A549 (cell line): ENCODE data around the gene CHST11. TPM values are rescaled to one million over a fixed set of nuclear protein-coding genes. Genes with fewer than 3 reads are reported as not detected.

Experiments
- ATAC-seq, 2 experiments: fragments of 200-7000 bp in 1 of 2; fragments of >200 bp in 1 of 2; cut with Nextera tagmentation in 1 of 2; cut with Tn5 transposase in 1 of 2; 3 replicates each; pipeline versions ENCODE4 v1.8.0 to v1.9.1; 2018 to 2020; ENCODE audit warnings: mild to moderate bottlenecking in 1 of 2, moderate library complexity in 1 of 2
- CTCF ChIA-PET: fragments of 300-600 bp; sonication (Branson Sonifier 250); formaldehyde crosslinking; extraction: SDS; loops from one replicate; lab custom pipeline; 2021; ENCODE audit warnings: antibody characterized with exemption, inconsistent platforms; lab: Yijun Ruan, JAX
- POLR2A ChIA-PET: fragments of 350-600 bp; formaldehyde crosslinking; extraction: SDS; loops from one replicate; lab custom pipeline; 2021; ENCODE audit warnings: antibody characterized with exemption, inconsistent platforms; lab: Yijun Ruan, JAX
- DNase-seq, 2 experiments: peaks; one replicate each; pipeline versions ENCODE4 v3.0.0 to v3.0.0-alpha.2; 2011 to 2016; ENCODE audit warnings: low read depth in 1 of 2, low spot score in 1 of 2
- FAIRE-seq: peaks from 2 replicates; lab custom pipeline; 2011; peaks lifted over from hg19 to GRCh38; lab: Jason Lieb, UNC
- H3K27ac ChIP-seq, 2 experiments: fragments of >200 bp; sonication (Bioruptor Twin); formaldehyde crosslinking; 3 replicates each; pipeline ENCODE4 v1.5.1; 2016 to 2017
- H3K4me1 ChIP-seq: fragments of >200 bp; sonication (Bioruptor Twin); formaldehyde crosslinking; 3 replicates; pipeline ENCODE4 v1.6.1; 2016
- H3K4me2 ChIP-seq: fragments of >200 bp; sonication (Bioruptor Twin); formaldehyde crosslinking; 3 replicates; pipeline ENCODE4 v1.6.1; 2016
- H3K4me3 ChIP-seq: fragments of >200 bp; sonication (Bioruptor Twin); formaldehyde crosslinking; 3 replicates; pipeline ENCODE4 v1.5.1; 2016
- H3K9me3 ChIP-seq: fragments of >200 bp; sonication (Bioruptor Twin); formaldehyde crosslinking; 3 replicates; pipeline ENCODE4 v1.6.1; 2016
- ATOH8 ChIP-seq: fragments of 250-450 bp; sonication (Bioruptor Pico); IDR thresholded peaks from 2 replicates; pipeline ENCODE4 v1.5.0; 2020; ENCODE audit warnings: low read depth, mild to moderate bottlenecking, moderate library complexity
- BCL3 ChIP-seq: fragments of >200 bp; sonication (Bioruptor Twin); formaldehyde crosslinking; IDR thresholded peaks from 3 replicates; pipeline ENCODE4 v1.6.1; 2016
- CBX2 ChIP-seq: fragments of 200-600 bp; sonication (generic); IDR thresholded peaks from 2 replicates; pipeline ENCODE4 v1.6.1; 2016; ENCODE audit warnings: low read depth, mild to moderate bottlenecking, borderline replicate concordance
- CEBPB ChIP-seq, 2 experiments: fragments of >200 bp in 1 of 2; sonication (Bioruptor Twin) in 1 of 2; formaldehyde crosslinking in 1 of 2; IDR thresholded peaks; 2 replicates each; pipeline ENCODE4 v1.6.1; 2012 to 2016
- CHD2 ChIP-seq: fragments of 150-350 bp; IDR thresholded peaks from 2 replicates; pipeline ENCODE4 v1.6.1; 2014; ENCODE audit warnings: low read length; ENCODE audit not compliant: partially characterized antibody
- CHD4 ChIP-seq: fragments of 200-600 bp; sonication (generic); IDR thresholded peaks from 2 replicates; pipeline ENCODE4 v1.6.1; 2016; ENCODE audit warnings: antibody characterized with exemption, mild to moderate bottlenecking, borderline replicate concordance
- CTCF ChIP-seq: fragments of >200 bp; sonication (Bioruptor Twin); formaldehyde crosslinking; IDR thresholded peaks from 3 replicates; pipeline ENCODE4 v1.5.1; 2016
- EHMT2 ChIP-seq: fragments of 200-600 bp; sonication (generic); IDR thresholded peaks from 2 replicates; pipeline ENCODE4 v1.6.1; 2016; ENCODE audit warnings: antibody characterized with exemption, low read depth, mild to moderate bottlenecking, moderate library complexity
- ESRRA ChIP-seq: fragments of 150-350 bp; IDR thresholded peaks from 2 replicates; pipeline ENCODE4 v1.6.1; 2014; ENCODE audit warnings: mild to moderate bottlenecking, low read length, borderline replicate concordance
- FOXS1 ChIP-seq: fragments of 250-450 bp; sonication (Bioruptor Pico); IDR thresholded peaks from 2 replicates; pipeline ENCODE4 v1.5.0; 2020; ENCODE audit warnings: mild to moderate bottlenecking, moderate library complexity
- HDAC2 ChIP-seq: fragments of 200-600 bp; sonication (generic); IDR thresholded peaks from 2 replicates; pipeline ENCODE4 v1.6.1; 2016
- HES2 ChIP-seq: fragments of >200 bp; sonication (Bioruptor Twin); formaldehyde crosslinking; IDR thresholded peaks from 2 replicates; pipeline ENCODE4 v1.6.1; 2016
- HOXB13 ChIP-seq: fragments of 250-450 bp; sonication (Bioruptor Pico); IDR thresholded peaks from 2 replicates; pipeline ENCODE4 v1.5.0; 2020; ENCODE audit warnings: low read depth, mild to moderate bottlenecking, moderate library complexity
- JUN ChIP-seq, 2 experiments: fragments of >200 bp; sonication (Bioruptor Twin); formaldehyde crosslinking; IDR thresholded peaks; 2 replicates in 1 of 2; 3 replicates in 1 of 2; pipeline ENCODE4 v1.6.1; 2016 to 2017
- KDM5A ChIP-seq: fragments of 200-600 bp; sonication (generic); IDR thresholded peaks from 2 replicates; pipeline ENCODE4 v1.6.1; 2016; ENCODE audit warnings: antibody characterized with exemption, mild to moderate bottlenecking
- MAZ ChIP-seq: fragments of 150-350 bp; IDR thresholded peaks from 2 replicates; pipeline ENCODE4 v1.6.1; 2014; ENCODE audit warnings: antibody characterized with exemption, low read depth, low read length, borderline replicate concordance
- PBX3 ChIP-seq: IDR thresholded peaks from 2 replicates; pipeline ENCODE4 v1.6.1; 2012
- POLR2A ChIP-seq: IDR thresholded peaks from 2 replicates; pipeline ENCODE4 v1.6.1; 2012; ENCODE audit warnings: mild to moderate bottlenecking, low read length
- POLR2AphosphoS2 ChIP-seq: conservative IDR thresholded peaks from 2 replicates; pipeline ENCODE4 v1.6.1; 2012; ENCODE audit warnings: low read length, improper control_type of control experiment, inconsistent platforms
- RCOR1 ChIP-seq: fragments of 150-350 bp; IDR thresholded peaks from 2 replicates; pipeline ENCODE4 v1.6.1; 2014; ENCODE audit warnings: antibody characterized with exemption, low read length, low read depth
- REST ChIP-seq: fragments of 200-600 bp; sonication (generic); IDR thresholded peaks from 2 replicates; pipeline ENCODE4 v1.6.1; 2016; ENCODE audit warnings: antibody characterized with exemption, mild to moderate bottlenecking, moderate library complexity
- SREBF2 ChIP-seq: fragments of 450-650 bp; IDR thresholded peaks from 2 replicates; pipeline ENCODE4 v1.6.1; 2014; ENCODE audit warnings: mild to moderate bottlenecking, moderate library complexity
- ZC3H11A ChIP-seq: fragments of 450-650 bp; IDR thresholded peaks from 2 replicates; pipeline ENCODE4 v1.6.1; 2014; ENCODE audit warnings: antibody characterized with exemption, mild to moderate bottlenecking
- WGBS: methylation state at CpG from one replicate; pipeline ENCODE4 v1.1.6; 2017; ENCODE audit errors: missing lambda C conversion rate; 5-methylcytosine and 5-hydroxymethylcytosine counted together
- polyA plus RNA-seq, 4 experiments: library from polyadenylated mRNA; depleted of rRNA in 3 of 4; stranded (reverse); fragments of >200 nt; fragmentation: RNase III in 1 of 4; extraction: RNeasy Plus Mini Kit Qiagen cat#74134 plus additional on column Dnase treatment in 1 of 4; gene quantifications; 2 replicates in 3 of 4; 3 replicates in 1 of 4; pipeline ENCODE4 v1.2.3, GENCODE V29; 2011 to 2017

The CHST11 gene
- polyA plus RNA-seq, 2 of the 4 experiments (the other 2 are of a cell fraction): 19.2 to 21.8 TPM

- TF ChIP-seq REST (no peak), CHD4 (no peak), POLR2A (no peak), CEBPB (IDR thresholded peaks at IDR 0.05) (no peak)
Observed at GRCh38 chr12:104714369-104714768, 257.6 kb downstream of the CHST11 start (continued).

- WGBS: 94% methylated on average over 7 of the region's 7 CpGs
- POLR2A ChIA-PET: no interaction called here
- H3K4me1 ChIP-seq: peaks cover 3% of the 10 kb centered on the region
- CTCF ChIA-PET: interaction anchor here (1.0 to 1.4 kb wide), 2 partner anchors 334 to 337 kb away, joined by 3 to 6 read pairs; no protein-coding TSS in a partner anchor
- H3K4me2 ChIP-seq: no peak overlapping the region
- DNase-seq (no peak), FAIRE-seq (no peak), ATAC-seq (no peak)
- no peaks in the 10 kb centered on the region for H3K9me3 ChIP-seq
- no peak for TF ChIP-seq POLR2A
- TF ChIP-seq CTCF: no peak
- no peak for TF ChIP-seq JUN (IDR thresholded peaks at IDR 0.05)
- no peak for TF ChIP-seq MAZ
- no peak for TF ChIP-seq SREBF2
- no peak for TF ChIP-seq HES2
- TF ChIP-seq CEBPB (IDR thresholded peaks at IDR 0.05): no peak
- TF ChIP-seq RCOR1: no peak
- no peak for TF ChIP-seq ATOH8 (CRISPR knock-in tag)
- no peak for TF ChIP-seq ZC3H11A
- TF ChIP-seq EHMT2: no peak
- TF ChIP-seq CBX2: no peak
- no peak for TF ChIP-seq HDAC2
- TF ChIP-seq CHD2: no peak
- H3K27ac ChIP-seq: no peak overlapping the region
- H3K4me3 ChIP-seq: no peak overlapping the region
Observed at GRCh38 chr12:104716172-104716571, 259.4 kb downstream of the CHST11 start.

GRCh38 chr12:104718304-104718929, 261.7 kb downstream of the CHST11 start:
- FAIRE-seq: no peak
- WGBS: 83% methylated on average over 11 of the region's 11 CpGs
- Histone ChIP-seq H3K27ac (no peak overlapping the region), H3K9me3 (no peaks in the 10 kb centered on the region), H3K4me1 (no peaks in the 10 kb centered on the region), H3K4me3 (no peak overlapping the region), H3K4me2 (no peak overlapping the region)
- TF ChIP-seq ATOH8 (CRISPR knock-in tag) (no peak), PBX3 (no peak), FOXS1 (CRISPR knock-in tag) (no peak), KDM5A (no peak), RCOR1 (no peak), CEBPB (IDR thresholded peaks at IDR 0.05) (no peak), HOXB13 (no peak), BCL3 (no peak), ESRRA (no peak), POLR2AphosphoS2 (no peak)
- POLR2A ChIA-PET: no interaction called here
- ATAC-seq: no peak
- DNase-seq: no peak
- CTCF ChIA-PET: interaction anchor here (1.8 kb wide), 1 partner anchor 337 kb away, joined by 5 read pairs; no protein-coding TSS in a partner anchor
